ENCODE data around the gene PLA2G2F. TPM values are rescaled to one million over a fixed set of nuclear protein-coding genes. Genes with fewer than 3 reads are reported as not detected.

Gene PLA2G2F
- total and polyA plus RNA-seq, 8 donors: 0.18 to 6.4 TPM; not detected in 6

GRCh38 chr1:20185834-20186782 is 47.0 kb downstream of the PLA2G2F start, which contains the start of the genes PLA2G2C and UBXN10:
Gene PLA2G2C, minus strand, starts transcription at chr1:20186518. Its CDS starts 9,155 bp downstream, at chr1:20177363.
Gene UBXN10, plus strand, starts transcription at chr1:20186096. Its CDS starts 4,466 bp downstream, at chr1:20190562.
- Histone ChIP-seq H3K9me3 (no peaks in the 10 kb centered on the region), H3K4me3 (peak within 1 kb of the TSS; percentile 42 to 54 (median 52)), H3K27me3 (peaks cover 0 to 58% (median 8%) of the 10 kb centered on the region in 3 donors), H3K27ac (peak within 1 kb of the TSS in 4 of 5 donors; percentile 42 to 92 (median 74)), H3K36me3 (peaks cover 0 to 3% (median 0%) of the 10 kb centered on the region in 4 donors), H3K4me1 (peaks cover 16 to 36% (median 26%) of the 10 kb centered on the region in 4 donors)
- 3 to 13% (median 5%) methylated on average over 20 to 52 of the region's 52 CpGs for WGBS, 5 donors
- TF ChIP-seq EP300 (IDR thresholded peaks at IDR 0.05) (peak; percentile 44), POLR2AphosphoS5 (IDR thresholded peaks at IDR 0.05) (peak in 2 of 3 donors; percentile 17 to 30), POLR2A (IDR thresholded peaks at IDR 0.05) (no peak)
- intact Hi-C loops (cut with DNase I; ENCODE audit: low total_unique reads): no loop called here
- DNase-seq: peak; percentile 37 to 89

GRCh38 chr1:20187103-20187812 is 48.1 kb downstream of the PLA2G2F start:
- intact Hi-C loops (cut with DNase I; ENCODE audit: low total_unique reads): no loop called here
- Histone ChIP-seq H3K36me3 (peaks cover 0 to 7% (median 0%) of the 10 kb centered on the region in 4 donors), H3K4me1 (peaks cover 16 to 38% (median 26%) of the 10 kb centered on the region in 4 donors), H3K27ac (peak overlapping the region in 4 of 5 donors; percentile 12 to 92 (median 74)), H3K27me3 (peaks cover 0 to 58% (median 8%) of the 10 kb centered on the region in 3 donors), H3K4me3 (peak overlapping the region in 3 of 4 donors; percentile 42 to 54 (median 52)), H3K9me3 (no peaks in the 10 kb centered on the region)
- WGBS, 5 donors: 38 to 68% (median 40%) methylated on average over 7 of the region's 7 CpGs
- peak; percentile 66 to 78 for DNase-seq
- TF ChIP-seq POLR2AphosphoS5 (IDR thresholded peaks at IDR 0.05) (peak in 1 of 3 donors; percentile 43), EP300 (IDR thresholded peaks at IDR 0.05) (no peak), CTCF (IDR thresholded peaks at IDR 0.05) (peak in 1 of 7 experiments; percentile 11), POLR2A (IDR thresholded peaks at IDR 0.05) (no peak)

DNA sequence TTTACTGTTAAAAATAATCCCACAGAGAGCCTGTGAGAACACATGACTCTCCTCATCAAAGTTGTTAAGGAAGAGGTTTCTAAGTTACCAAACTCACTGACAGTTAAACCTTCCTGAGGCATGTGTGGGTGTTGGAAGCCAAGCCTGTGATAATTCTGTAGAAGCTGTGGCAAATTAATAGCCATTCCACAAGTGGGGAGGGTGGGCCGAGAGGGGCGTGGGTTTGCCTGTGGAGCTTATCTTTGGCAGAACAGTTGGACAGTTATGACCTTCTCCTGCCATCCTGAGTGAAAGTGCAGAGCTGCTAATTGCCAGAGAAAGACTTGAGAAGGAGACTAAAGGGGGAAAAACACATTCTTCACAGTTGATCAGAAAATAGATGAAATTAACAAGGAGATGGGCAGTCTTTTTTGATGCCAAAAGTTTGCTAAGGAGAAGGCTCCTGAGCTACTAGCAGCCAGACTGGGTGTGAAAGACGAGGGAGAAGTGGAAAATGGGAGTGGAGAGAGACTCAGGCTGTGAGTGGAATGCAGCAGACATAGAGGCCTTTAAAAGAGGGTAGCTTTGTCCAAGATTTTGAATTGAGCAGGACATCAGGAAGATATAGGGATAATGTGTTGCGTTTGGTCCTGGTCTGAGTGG is 48.8 kb downstream of the PLA2G2F start:
- Histone ChIP-seq H3K9me3 (no peaks in the 10 kb centered on the region), H3K4me1 (peaks cover 16 to 45% (median 28%) of the 10 kb centered on the region in 4 donors), H3K4me3 (no peak overlapping the region), H3K27ac (peak overlapping the region in 1 of 5 donors; percentile 92), H3K36me3 (peaks cover 0 to 7% (median 0%) of the 10 kb centered on the region in 4 donors), H3K27me3 (peaks cover 0 to 58% (median 8%) of the 10 kb centered on the region in 3 donors)
- 63 to 74% (median 67%) methylated on average over 4 of the region's 4 CpGs for WGBS, 5 donors
- DNase-seq: no peak
- TF ChIP-seq POLR2A (IDR thresholded peaks at IDR 0.05) (no peak), CTCF (IDR thresholded peaks at IDR 0.05) (no peak)
- intact Hi-C loops (cut with DNase I; ENCODE audit: low total_unique reads): no loop called here

- intact Hi-C loops (cut with DNase I; ENCODE audit: low total_unique reads): no loop called here
- Histone ChIP-seq H3K27me3 (peaks cover 0 to 54% (median 8%) of the 10 kb centered on the region in 3 donors), H3K9me3 (no peaks in the 10 kb centered on the region), H3K4me1 (peaks cover 16 to 47% (median 28%) of the 10 kb centered on the region in 4 donors), H3K4me3 (no peak overlapping the region), H3K36me3 (peaks cover 0 to 7% (median 0%) of the 10 kb centered on the region in 4 donors), H3K27ac (peak overlapping the region in 1 of 5 donors; percentile 92)
- WGBS, 5 donors: 70 to 83% (median 74%) methylated on average over 4 of the region's 4 CpGs
- DNase-seq: no peak
- TF ChIP-seq EP300 (IDR thresholded peaks at IDR 0.05): no peak
- TF ChIP-seq CTCF (IDR thresholded peaks at IDR 0.05): no peak
- no peak for TF ChIP-seq POLR2A (IDR thresholded peaks at IDR 0.05)
Observed at GRCh38 chr1:20188455-20188817, 49.3 kb downstream of the PLA2G2F start.

All from stomach (tissue), 9 donors.